ENCODE results near the gene HOXB1.

Gene HOXB1

DNA sequence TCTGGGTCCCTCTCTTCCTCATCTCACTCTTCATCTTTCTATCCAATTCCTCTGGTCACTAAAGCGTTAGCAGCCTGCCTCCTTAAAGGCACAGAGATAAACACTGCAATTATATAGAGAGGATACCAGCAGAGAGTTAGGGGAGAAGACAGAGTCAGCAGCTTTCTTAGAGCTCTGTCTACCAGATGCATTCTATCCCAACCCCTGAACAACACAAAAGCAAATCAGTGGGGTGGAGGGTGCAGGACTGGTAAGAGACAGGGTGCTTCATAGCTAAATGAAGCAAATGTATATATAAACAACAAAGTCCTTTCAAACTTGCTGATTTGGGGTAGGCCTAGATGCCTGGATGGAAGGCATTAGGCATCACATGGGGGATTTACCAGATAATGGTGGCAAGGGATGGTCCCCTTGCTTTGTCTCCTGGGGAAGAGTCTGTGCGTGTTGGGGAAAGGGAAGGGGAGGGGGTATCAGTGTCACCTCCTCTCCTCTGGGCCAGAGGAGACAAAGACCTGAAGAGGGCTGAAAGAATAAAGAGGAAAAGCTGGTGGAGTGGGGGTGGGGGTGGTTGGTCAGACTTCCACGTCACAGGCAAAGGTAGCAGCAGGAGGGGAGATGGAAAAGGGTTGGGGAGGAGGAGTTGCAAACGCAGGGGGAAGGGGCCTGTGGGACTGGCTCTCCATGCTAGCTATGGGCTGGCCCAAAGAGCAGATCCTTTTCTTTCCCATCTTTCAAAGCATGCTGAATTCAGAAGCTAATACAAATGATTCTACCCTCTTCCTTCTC lies 35.3 kb upstream of the HOXB1 start:
- TF ChIP-seq CTBP1 (IDR thresholded peaks at IDR 0.05; ENCODE audit: borderline replicate concordance): no peak
- TF ChIP-seq, protein P1, sequence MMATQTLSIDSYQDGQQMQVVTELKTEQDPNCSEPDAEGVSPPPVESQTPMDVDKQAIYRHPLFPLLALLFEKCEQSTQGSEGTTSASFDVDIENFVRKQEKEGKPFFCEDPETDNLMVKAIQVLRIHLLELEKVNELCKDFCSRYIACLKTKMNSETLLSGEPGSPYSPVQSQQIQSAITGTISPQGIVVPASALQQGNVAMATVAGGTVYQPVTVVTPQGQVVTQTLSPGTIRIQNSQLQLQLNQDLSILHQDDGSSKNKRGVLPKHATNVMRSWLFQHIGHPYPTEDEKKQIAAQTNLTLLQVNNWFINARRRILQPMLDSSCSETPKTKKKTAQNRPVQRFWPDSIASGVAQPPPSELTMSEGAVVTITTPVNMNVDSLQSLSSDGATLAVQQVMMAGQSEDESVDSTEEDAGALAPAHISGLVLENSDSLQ (IDR thresholded peaks at IDR 0.05): no peak
- TF ChIP-seq HDGF (IDR thresholded peaks at IDR 0.05; ENCODE audit: borderline replicate concordance): no peak
- TF ChIP-seq NFRKB (IDR thresholded peaks at IDR 0.05): no peak
- TF ChIP-seq L3MBTL2 (conservative IDR thresholded peaks at IDR 0.05): no peak
- TF ChIP-seq FOXM1 (IDR thresholded peaks at IDR 0.05; ENCODE audit: borderline replicate concordance): no peak
- TF ChIP-seq FOXA1 (IDR thresholded peaks at IDR 0.05): no peak
- TF ChIP-seq ELF4 (IDR thresholded peaks at IDR 0.05): no peak
- TF ChIP-seq FOXK2 (IDR thresholded peaks at IDR 0.05): no peak
- TF ChIP-seq LEF1 (IDR thresholded peaks at IDR 0.05; ENCODE audit: borderline replicate concordance): no peak
- no peak for TF ChIP-seq SP1 (IDR thresholded peaks at IDR 0.05)
- TF ChIP-seq SUZ12 (IDR thresholded peaks at IDR 0.05): no peak
- no peak for TF ChIP-seq ARNT (IDR thresholded peaks at IDR 0.05)
- TF ChIP-seq ZNF384 (IDR thresholded peaks at IDR 0.05): no peak
- no peak for TF ChIP-seq BHLHE40 (IDR thresholded peaks at IDR 0.05; ENCODE audit: borderline replicate concordance)
- TF ChIP-seq TARDBP (IDR thresholded peaks at IDR 0.05): no peak
- DNase-seq (ENCODE audit: extremely low spot score): no peak
- CTCF ChIA-PET: interaction anchor here (1.8 kb wide), 1 partner anchor 65 kb away, joined by 8 read pairs; no protein-coding TSS in a partner anchor
- POLR2A ChIA-PET: interaction anchor here (1.2 to 3.0 kb wide), 5 partner anchors 9 to 22 kb away, joined by 4 to 12 read pairs (median 5); no protein-coding TSS in a partner anchor

DNA sequence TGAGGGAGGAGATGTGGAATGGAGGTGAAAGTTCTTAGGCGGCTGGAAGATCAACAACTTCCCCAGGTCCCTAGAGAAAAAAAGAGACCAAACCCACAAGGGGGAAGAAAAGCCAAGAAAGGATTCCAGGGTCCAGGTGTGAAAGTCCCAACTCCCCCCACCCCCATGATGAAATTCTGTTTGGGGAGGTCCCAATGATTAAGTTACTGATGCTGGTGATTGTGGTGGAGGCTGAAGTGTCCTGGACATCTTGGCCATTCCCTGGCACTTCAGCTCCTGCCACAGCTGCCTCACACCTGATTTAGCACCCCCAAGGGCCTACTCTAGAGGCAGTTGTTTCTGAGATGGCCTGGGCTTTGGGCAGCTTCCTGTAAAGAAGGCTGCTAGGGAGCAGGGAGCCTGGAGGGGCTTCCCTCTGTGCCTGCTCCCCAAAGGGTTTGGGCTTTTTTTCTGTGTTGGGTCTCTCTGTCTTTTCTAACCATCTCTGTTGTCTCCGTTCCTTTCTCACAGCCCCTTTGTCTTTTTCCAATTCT lies 34.3 kb upstream of the HOXB1 start:
- ChIA-PET CTCF (no interaction called here), POLR2A (no interaction called here)
- DNase-seq (ENCODE audit: extremely low spot score): no peak
- TF ChIP-seq FOXK2 (IDR thresholded peaks at IDR 0.05): no peak
- TF ChIP-seq FOXM1 (IDR thresholded peaks at IDR 0.05; ENCODE audit: borderline replicate concordance): no peak
- no peak for TF ChIP-seq L3MBTL2 (conservative IDR thresholded peaks at IDR 0.05)
- TF ChIP-seq ELF4 (IDR thresholded peaks at IDR 0.05): no peak
- TF ChIP-seq TARDBP (IDR thresholded peaks at IDR 0.05): no peak
- no peak for TF ChIP-seq ARNT (IDR thresholded peaks at IDR 0.05)
- TF ChIP-seq NFRKB (IDR thresholded peaks at IDR 0.05): no peak
- TF ChIP-seq HDGF (IDR thresholded peaks at IDR 0.05; ENCODE audit: borderline replicate concordance): no peak
- no peak for TF ChIP-seq ZNF384 (IDR thresholded peaks at IDR 0.05)

DNA sequence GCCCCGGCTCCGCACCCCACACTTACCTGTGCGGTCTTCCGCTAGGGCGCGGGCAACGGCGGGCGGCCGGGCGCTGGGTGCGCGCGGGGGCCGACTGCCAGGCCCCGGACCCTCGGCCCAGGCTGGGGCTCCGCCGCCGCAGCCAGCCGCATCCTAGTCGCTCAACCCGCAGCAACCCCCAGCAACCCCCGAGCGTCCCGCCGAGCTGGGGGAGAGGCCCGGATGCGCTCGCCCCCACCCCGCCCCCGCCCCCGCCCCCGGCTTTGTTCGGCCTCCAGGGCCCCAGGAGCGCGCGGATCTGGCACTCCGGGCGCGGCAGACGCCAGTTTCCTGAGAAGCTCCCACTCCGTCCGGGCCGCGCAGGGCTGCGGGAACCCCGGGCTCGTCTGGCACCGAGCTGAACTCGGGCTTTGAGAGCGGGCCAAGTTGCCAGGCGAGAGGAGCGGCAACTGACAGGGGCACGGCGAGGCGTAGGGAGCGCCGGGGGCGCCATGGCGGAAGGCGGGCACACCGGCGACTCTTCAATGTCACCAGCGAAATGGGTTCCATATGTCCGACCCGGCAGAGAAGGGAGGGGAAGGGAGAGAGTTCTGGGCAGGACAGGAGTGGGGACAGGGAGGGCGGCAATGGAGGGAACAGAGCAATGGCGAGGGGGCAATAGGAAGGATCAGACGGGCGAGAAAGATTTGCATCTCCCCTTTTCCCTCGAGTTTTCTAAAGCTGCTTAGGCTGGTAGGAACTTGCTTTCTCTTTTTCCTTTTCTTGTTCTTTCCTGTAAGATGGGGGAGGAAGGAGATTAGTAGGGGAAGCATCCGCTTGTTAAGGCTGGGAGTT lies 33.6 kb upstream of the HOXB1 start:
- ChIA-PET CTCF (no interaction called here), POLR2A (no interaction called here)
- TF ChIP-seq NFRKB (IDR thresholded peaks at IDR 0.05) (no peak), L3MBTL2 (conservative IDR thresholded peaks at IDR 0.05) (no peak), FOXA1 (IDR thresholded peaks at IDR 0.05) (no peak), FOXM1 (IDR thresholded peaks at IDR 0.05; ENCODE audit: borderline replicate concordance) (no peak)
- TF ChIP-seq, protein P1 (IDR thresholded peaks at IDR 0.05): no peak
- no peak for DNase-seq (ENCODE audit: extremely low spot score)

DNA sequence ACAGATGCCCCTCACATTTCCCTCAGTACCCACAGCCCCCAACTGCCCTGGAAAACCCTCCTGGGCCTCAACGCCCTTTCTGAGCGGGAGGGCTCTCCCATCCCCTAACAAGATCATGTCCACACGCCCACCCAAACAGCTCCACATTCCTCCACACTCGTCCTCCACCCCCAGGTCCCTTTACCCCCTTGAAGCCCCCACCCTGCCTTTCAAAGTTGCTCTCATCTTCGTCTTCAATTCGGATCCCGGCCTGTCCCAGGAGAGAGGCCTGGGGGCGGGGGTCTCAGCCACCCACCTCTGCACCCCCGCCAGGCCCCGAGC lies 33.0 kb upstream of the HOXB1 start:
- DNase-seq (ENCODE audit: extremely low spot score): no peak
- CTCF ChIA-PET: interaction anchor here (0.6 to 0.7 kb wide), 2 partner anchors 62 to 95 kb away, joined by 3 read pairs; no protein-coding TSS in a partner anchor
- POLR2A ChIA-PET: interaction anchor here (0.9 to 2.3 kb wide), 2 partner anchors 16 to 24 kb away, joined by 4 to 9 read pairs; no protein-coding TSS in a partner anchor
- TF ChIP-seq L3MBTL2 (conservative IDR thresholded peaks at IDR 0.05): no peak
- TF ChIP-seq NFRKB (IDR thresholded peaks at IDR 0.05): no peak
- no peak for TF ChIP-seq FOXA1 (IDR thresholded peaks at IDR 0.05)
- TF ChIP-seq ZNF384 (IDR thresholded peaks at IDR 0.05): no peak
- TF ChIP-seq, protein P1 (IDR thresholded peaks at IDR 0.05): no peak
- TF ChIP-seq SUZ12 (IDR thresholded peaks at IDR 0.05): no peak
- no peak for TF ChIP-seq BHLHE40 (IDR thresholded peaks at IDR 0.05; ENCODE audit: borderline replicate concordance)
- no peak for TF ChIP-seq CTBP1 (IDR thresholded peaks at IDR 0.05; ENCODE audit: borderline replicate concordance)
- no peak for TF ChIP-seq FOXK2 (IDR thresholded peaks at IDR 0.05)
- no peak for TF ChIP-seq ELF4 (IDR thresholded peaks at IDR 0.05)
- TF ChIP-seq TARDBP (IDR thresholded peaks at IDR 0.05): no peak
- no peak for TF ChIP-seq ARNT (IDR thresholded peaks at IDR 0.05)
- no peak for TF ChIP-seq SP1 (IDR thresholded peaks at IDR 0.05)
- TF ChIP-seq LEF1 (IDR thresholded peaks at IDR 0.05; ENCODE audit: borderline replicate concordance): no peak
- no peak for TF ChIP-seq FOXM1 (IDR thresholded peaks at IDR 0.05; ENCODE audit: borderline replicate concordance)
- TF ChIP-seq HDGF (IDR thresholded peaks at IDR 0.05; ENCODE audit: borderline replicate concordance): no peak

DNA sequence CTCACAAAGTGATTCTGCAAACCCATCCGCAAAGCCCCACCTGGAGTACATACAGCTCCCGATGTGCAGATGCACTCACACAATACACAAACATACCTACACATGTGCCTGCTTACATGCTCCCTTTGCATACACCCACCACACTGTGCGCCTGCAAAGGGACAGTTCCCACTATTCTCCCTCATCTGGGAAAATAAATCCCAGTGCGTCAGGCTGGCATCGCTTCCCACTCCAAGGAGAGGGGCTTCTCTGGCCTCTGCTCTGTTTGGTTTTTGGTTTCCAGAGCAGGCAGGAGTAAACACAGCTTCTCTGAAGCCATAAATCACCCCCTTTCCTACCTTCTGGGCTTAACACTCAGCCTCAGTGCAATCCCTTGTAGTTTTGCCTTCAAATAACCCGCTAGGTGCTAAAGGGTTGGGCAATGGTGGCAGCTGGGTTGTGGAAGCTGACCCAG lies 32.6 kb upstream of the HOXB1 start:
- ChIA-PET POLR2A (interaction anchor here (0.9 to 2.3 kb wide), 2 partner anchors 16 to 24 kb away, joined by 4 to 9 read pairs; no protein-coding TSS in a partner anchor), CTCF (interaction anchor here (0.6 to 0.7 kb wide), 2 partner anchors 62 to 95 kb away, joined by 3 read pairs; no protein-coding TSS in a partner anchor)
- no peak for DNase-seq (ENCODE audit: extremely low spot score)
- no peak for TF ChIP-seq CTBP1 (IDR thresholded peaks at IDR 0.05; ENCODE audit: borderline replicate concordance)
- TF ChIP-seq, protein P1 (IDR thresholded peaks at IDR 0.05): peak; percentile 89

All from HEK293T (cell line).